ENCODE results near the gene SCAMP3.
"Not testable (repeated sequence)": the region's sequence is repeated elsewhere in the genome, so short reads cannot be mapped to it uniquely, and the experiment has no call there.

SCAMP3 gene

GRCh38 chr1:155226910-155227260 lies 35.3 kb downstream of the SCAMP3 start:
- no peak for DNase-seq

GRCh38 chr1:155226188-155226909 lies 35.8 kb downstream of the SCAMP3 start:
- DNase-seq = peak; percentile 84

GRCh38 chr1:155225404-155225759 lies 36.8 kb downstream of the SCAMP3 start:
- not testable (repeated sequence) for DNase-seq

- no peak for DNase-seq
Observed at GRCh38 chr1:155223047-155223446, 39.1 kb downstream of the SCAMP3 start.

GRCh38 chr1:155220211-155220965 lies 41.8 kb downstream of the SCAMP3 start:
- not testable (repeated sequence) for DNase-seq

- peak; percentile 44 for DNase-seq
Observed at GRCh38 chr1:155219592-155220031, 42.5 kb downstream of the SCAMP3 start.

- no peak for DNase-seq
Observed at GRCh38 chr1:155218854-155219591, 43.1 kb downstream of the SCAMP3 start.

GRCh38 chr1:155214702-155215101 lies 47.5 kb downstream of the SCAMP3 start:
- DNase-seq = not testable (repeated sequence)

GRCh38 chr1:155212051-155212440 lies 50.1 kb downstream of the SCAMP3 start:
- not testable (repeated sequence) for DNase-seq

GRCh38 chr1:155211381-155212050 lies 50.6 kb downstream of the SCAMP3 start:
- DNase-seq = not testable (repeated sequence)

- DNase-seq = peak; percentile 35
Observed at GRCh38 chr1:155210314-155211104, 51.7 kb downstream of the SCAMP3 start.

- no peak for DNase-seq
Observed at GRCh38 chr1:155209312-155209721, 52.8 kb downstream of the SCAMP3 start.

GRCh38 chr1:155208541-155209311 lies 53.4 kb downstream of the SCAMP3 start, which contains the start of gene MTX1:
TSS of gene MTX1 (plus strand) at chr1:155208695. CDS start at chr1:155208805, 110 bp downstream.
- DNase-seq = peak; percentile 96

- DNase-seq = no peak
Observed at GRCh38 chr1:155207806-155208540, 54.2 kb downstream of the SCAMP3 start, which contains the start of gene THBS3. TSS of gene THBS3 (minus strand) at chr1:155207897. CDS start at chr1:155207876, 21 bp downstream.

GRCh38 chr1:155206891-155207805 lies 55.0 kb downstream of the SCAMP3 start:
- DNase-seq = peak; percentile 88
